22Rv1 (cell line): ENCODE data around the gene JPT2.

ENCODE experiments used
- ZFX ChIP-seq: fragments of 450-650 bp; IDR thresholded peaks from 2 replicates; pipeline ENCODE4 v1.6.1; 2017; ENCODE audit warnings: antibody characterized with exemption, borderline replicate concordance
- TF ChIP-seq, protein P1 (sequence below): fragments of 450-650 bp; IDR thresholded peaks from 2 replicates; pipeline ENCODE4 v1.5.1; 2017; ENCODE audit warnings: mild to moderate bottlenecking

GRCh38 chr16:1674751-1675664 is 3.1 kb upstream of the JPT2 start:
- TF ChIP-seq, protein P1, sequence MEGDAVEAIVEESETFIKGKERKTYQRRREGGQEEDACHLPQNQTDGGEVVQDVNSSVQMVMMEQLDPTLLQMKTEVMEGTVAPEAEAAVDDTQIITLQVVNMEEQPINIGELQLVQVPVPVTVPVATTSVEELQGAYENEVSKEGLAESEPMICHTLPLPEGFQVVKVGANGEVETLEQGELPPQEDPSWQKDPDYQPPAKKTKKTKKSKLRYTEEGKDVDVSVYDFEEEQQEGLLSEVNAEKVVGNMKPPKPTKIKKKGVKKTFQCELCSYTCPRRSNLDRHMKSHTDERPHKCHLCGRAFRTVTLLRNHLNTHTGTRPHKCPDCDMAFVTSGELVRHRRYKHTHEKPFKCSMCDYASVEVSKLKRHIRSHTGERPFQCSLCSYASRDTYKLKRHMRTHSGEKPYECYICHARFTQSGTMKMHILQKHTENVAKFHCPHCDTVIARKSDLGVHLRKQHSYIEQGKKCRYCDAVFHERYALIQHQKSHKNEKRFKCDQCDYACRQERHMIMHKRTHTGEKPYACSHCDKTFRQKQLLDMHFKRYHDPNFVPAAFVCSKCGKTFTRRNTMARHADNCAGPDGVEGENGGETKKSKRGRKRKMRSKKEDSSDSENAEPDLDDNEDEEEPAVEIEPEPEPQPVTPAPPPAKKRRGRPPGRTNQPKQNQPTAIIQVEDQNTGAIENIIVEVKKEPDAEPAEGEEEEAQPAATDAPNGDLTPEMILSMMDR, result no peak
- no peak for TF ChIP-seq ZFX
